ENCODE results near the gene SCNM1. TPM values are rescaled to one million over a fixed set of nuclear protein-coding genes. Genes with fewer than 3 reads are reported as not detected.

The SCNM1 gene
- total and polyA plus RNA-seq, 4 donors, result 30.0 to 73.8 (median 41.0) TPM

DNA sequence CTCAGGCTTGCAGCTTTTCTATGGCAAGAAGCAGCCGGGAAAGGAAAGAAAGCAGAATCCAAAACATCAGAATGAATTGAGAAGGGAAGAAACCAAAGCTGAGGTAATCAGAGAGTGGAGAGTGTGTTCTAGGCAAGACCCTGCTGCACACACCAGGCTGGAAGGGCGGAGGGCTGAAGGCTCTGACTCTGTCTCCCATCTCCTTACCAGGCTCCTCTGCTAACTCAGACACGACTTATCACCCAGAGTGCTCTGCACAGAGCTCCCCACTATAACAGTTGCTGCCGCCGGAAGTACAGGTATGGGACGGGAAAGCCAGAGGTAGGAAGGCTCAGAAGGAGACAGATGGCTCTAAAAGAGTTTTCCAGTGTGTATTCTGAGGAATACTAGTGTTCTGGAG is 1.2 kb downstream of the SCNM1 start:
- ATAC-seq (ENCODE audit: insufficient read depth, low FRiP score) (no peak), DNase-seq (no peak)
- H3K27ac ChIP-seq (ENCODE audit: low read depth in 1 of 2, low read length in 1 of 2), result no peak overlapping the region
- peaks cover 0 to 19% (median 16%) of the 10 kb centered on the region in 4 donors for H3K36me3 ChIP-seq (ENCODE audit: control insufficient read depth in 4 of 4, insufficient read depth in 4 of 4, low read length in 4 of 4)
- H3K4me3 ChIP-seq, result no peak overlapping the region
- no peak overlapping the region for H3K9ac ChIP-seq (ENCODE audit: insufficient read depth in 1 of 2, low read length in 2 of 2)
- WGBS, 2 donors, result 90 to 91% methylated on average over 6 of the region's 6 CpGs
- no peaks in the 10 kb centered on the region for H3K9me3 ChIP-seq (ENCODE audit: control insufficient read depth in 4 of 4, insufficient read depth in 3 of 4, low read length in 3 of 4)
- no peak for TF ChIP-seq CTCF (IDR thresholded peaks at IDR 0.05; ENCODE audit: control extremely low read depth, extremely low read depth)
- H3K27me3 ChIP-seq (ENCODE audit: control insufficient read depth in 3 of 3, insufficient read depth in 3 of 3, low read length in 2 of 3), result no peaks in the 10 kb centered on the region
- peaks cover 6 to 20% (median 8%) of the 10 kb centered on the region in 5 donors for H3K4me1 ChIP-seq (ENCODE audit: control insufficient read depth in 5 of 5, insufficient read depth in 5 of 5, low read length in 5 of 5)

- peaks cover 0 to 15% (median 6%) of the 10 kb centered on the region in 5 donors for H3K4me1 ChIP-seq (ENCODE audit: control insufficient read depth in 5 of 5, insufficient read depth in 5 of 5, low read length in 5 of 5)
- no peaks in the 10 kb centered on the region for H3K9me3 ChIP-seq (ENCODE audit: control insufficient read depth in 4 of 4, insufficient read depth in 3 of 4, low read length in 3 of 4)
- no peak for TF ChIP-seq CTCF (IDR thresholded peaks at IDR 0.05; ENCODE audit: control extremely low read depth, extremely low read depth)
- peaks cover 0 to 36% (median 22%) of the 10 kb centered on the region in 4 donors for H3K36me3 ChIP-seq (ENCODE audit: control insufficient read depth in 4 of 4, insufficient read depth in 4 of 4, low read length in 4 of 4)
- no peak overlapping the region for H3K4me3 ChIP-seq
- ATAC-seq (ENCODE audit: insufficient read depth, low FRiP score) (no peak), DNase-seq (no peak)
- no peaks in the 10 kb centered on the region for H3K27me3 ChIP-seq (ENCODE audit: control insufficient read depth in 3 of 3, insufficient read depth in 3 of 3, low read length in 2 of 3)
- WGBS, 2 donors, result 87 to 92% methylated on average over 5 of the region's 5 CpGs
- H3K27ac ChIP-seq (ENCODE audit: low read depth in 1 of 2, low read length in 1 of 2), result no peak overlapping the region
- H3K9ac ChIP-seq (ENCODE audit: insufficient read depth in 1 of 2, low read length in 2 of 2), result no peak overlapping the region
These were observed 5.2 kb downstream of the SCNM1 start for GRCh38 chr1:151171190-151171589.

DNA sequence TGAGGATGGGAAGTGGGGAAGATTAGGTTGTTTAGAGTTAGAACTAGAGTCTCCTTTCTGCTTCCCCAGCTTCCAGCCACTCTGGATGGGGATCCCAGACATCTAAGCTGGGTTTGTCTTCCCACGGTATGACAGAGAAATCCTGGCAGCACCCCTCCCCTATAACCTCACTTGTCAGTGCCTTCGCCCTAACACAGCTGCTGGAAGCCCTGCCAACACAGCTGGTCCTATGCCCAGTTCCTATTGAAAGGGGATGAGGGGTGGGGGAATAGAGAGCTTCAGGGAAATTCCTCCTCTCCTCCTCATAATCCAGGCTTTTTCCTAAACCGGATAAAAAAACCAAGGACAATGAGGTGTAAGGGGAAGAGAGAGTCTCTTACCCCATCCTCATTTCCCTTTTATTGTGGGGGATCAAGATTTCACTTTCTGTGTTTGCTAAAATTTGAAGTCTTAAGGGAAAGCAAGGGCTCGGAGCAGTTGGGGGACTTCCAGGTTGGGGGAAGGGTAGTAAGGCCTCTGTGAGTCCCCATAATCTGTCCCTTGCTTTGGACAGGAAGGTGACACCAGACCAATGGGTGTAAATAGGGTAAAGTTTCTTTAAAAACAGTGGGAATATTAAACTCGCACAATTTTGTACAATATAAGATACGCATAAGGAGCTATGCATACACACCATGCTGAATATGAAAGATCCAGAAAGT is 9.2 kb downstream of the SCNM1 start:
- Histone ChIP-seq H3K9me3 (ENCODE audit: control insufficient read depth in 4 of 4, insufficient read depth in 3 of 4, low read length in 3 of 4) (no peaks in the 10 kb centered on the region), H3K4me1 (ENCODE audit: control insufficient read depth in 5 of 5, insufficient read depth in 5 of 5, low read length in 5 of 5) (peaks cover 0 to 6% (median 0%) of the 10 kb centered on the region in 5 donors), H3K27ac (ENCODE audit: low read depth in 1 of 2, low read length in 1 of 2) (no peak overlapping the region), H3K36me3 (ENCODE audit: control insufficient read depth in 4 of 4, insufficient read depth in 4 of 4, low read length in 4 of 4) (peaks cover 17 to 41% (median 28%) of the 10 kb centered on the region in 4 donors), H3K4me3 (no peak overlapping the region), H3K27me3 (ENCODE audit: control insufficient read depth in 3 of 3, insufficient read depth in 3 of 3, low read length in 2 of 3) (no peaks in the 10 kb centered on the region), H3K9ac (ENCODE audit: insufficient read depth in 1 of 2, low read length in 2 of 2) (no peak overlapping the region)
- DNase-seq (peak in 2 of 3 donors; percentile 46 to 48), ATAC-seq (ENCODE audit: insufficient read depth, low FRiP score) (no peak)
- no peak for TF ChIP-seq CTCF (IDR thresholded peaks at IDR 0.05; ENCODE audit: control extremely low read depth, extremely low read depth)
- WGBS, 2 donors, result 72 to 78% methylated on average over 6 of the region's 6 CpGs
